Thyroid gland (tissue), 4 donors: ENCODE results near the gene ADGRG6.

Experiments
- CTCF ChIP-seq, 6 experiments: fragments of 200-600 bp in 3 of 6; fragments of 450-650 bp in 3 of 6; sonication (generic) in 3 of 6; IDR thresholded peaks; one replicate each; pipeline ENCODE4 v1.5.1; 2016 to 2019; ENCODE audit warnings: antibody characterized with exemption in 6 of 6, mild to moderate bottlenecking in 2 of 6, inconsistent platforms in 1 of 6, moderate library complexity in 1 of 6
- POLR2A ChIP-seq, 2 donors: fragments of 450-650 bp; IDR thresholded peaks; one replicate each; pipeline ENCODE4 v1.6.1; 2017; ENCODE audit warnings: antibody characterized with exemption in 2 of 2, mild to moderate bottlenecking in 2 of 2, moderate library complexity in 1 of 2

GRCh38 chr6:142297996-142298753 lies 3.6 kb upstream of the ADGRG6 start:
- TF ChIP-seq CTCF (IDR thresholded peaks at IDR 0.05) (no peak), POLR2A (IDR thresholded peaks at IDR 0.05) (no peak)
